Measurements from ENCODE around the gene DYNC1LI1. TPM values are rescaled to one million over a fixed set of nuclear protein-coding genes. Genes with fewer than 3 reads are reported as not detected.
"Not testable (repeated sequence)": the region's sequence is repeated elsewhere in the genome, so short reads cannot be mapped to it uniquely, and the experiment has no call there.

The DYNC1LI1 gene
- total RNA-seq, 1 donor from 2014 or later: 69.2 TPM

- DNase-seq (ENCODE audit: low spot score): no peak
- no peak for TF ChIP-seq CTCF (IDR thresholded peaks at IDR 0.05)
- no peak overlapping the region for H3K27ac Mint-ChIP-seq (ENCODE audit: unreplicated experiment)
- no peaks in the 10 kb centered on the region for H3K27me3 Mint-ChIP-seq (ENCODE audit: low read depth)
- no peaks in the 10 kb centered on the region for H3K9me3 Mint-ChIP-seq (ENCODE audit: low read depth)
- no peak overlapping the region for H3K4me3 Mint-ChIP-seq (ENCODE audit: unreplicated experiment)
- peaks cover 27% of the 10 kb centered on the region for H3K36me3 Mint-ChIP-seq (ENCODE audit: low read depth)
- peaks cover 8% of the 10 kb centered on the region for H3K4me1 Mint-ChIP-seq (ENCODE audit: low read depth)
Measured at GRCh38 chr3:32525720-32526119, 44.9 kb downstream of the DYNC1LI1 start.

- TF ChIP-seq CTCF (IDR thresholded peaks at IDR 0.05): no peak
- DNase-seq (ENCODE audit: low spot score): no peak
- Mint-ChIP-seq H3K36me3 (ENCODE audit: low read depth) (peaks cover 23% of the 10 kb centered on the region), H3K4me1 (ENCODE audit: low read depth) (peaks cover 8% of the 10 kb centered on the region), H3K27me3 (ENCODE audit: low read depth) (no peaks in the 10 kb centered on the region), H3K9me3 (ENCODE audit: low read depth) (no peaks in the 10 kb centered on the region), H3K27ac (ENCODE audit: unreplicated experiment) (peak overlapping the region; percentile 19), H3K4me3 (ENCODE audit: unreplicated experiment) (no peak overlapping the region)
Measured at GRCh38 chr3:32522682-32523081, 48.0 kb downstream of the DYNC1LI1 start.

- DNase-seq (ENCODE audit: low spot score); H3K4me3 Mint-ChIP-seq (ENCODE audit: unreplicated experiment); H3K9me3 Mint-ChIP-seq (ENCODE audit: low read depth); H3K27ac Mint-ChIP-seq (ENCODE audit: unreplicated experiment); H3K27me3 Mint-ChIP-seq (ENCODE audit: low read depth): not testable (repeated sequence)
- Mint-ChIP-seq H3K36me3 (ENCODE audit: low read depth) (peaks cover 13% of the 10 kb centered on the region), H3K4me1 (ENCODE audit: low read depth) (peaks cover 17% of the 10 kb centered on the region)
Measured at GRCh38 chr3:32518921-32519320, 51.7 kb downstream of the DYNC1LI1 start.

GRCh38 chr3:32516751-32517150, 53.9 kb downstream of the DYNC1LI1 start:
- not testable (repeated sequence) for H3K27me3 Mint-ChIP-seq (ENCODE audit: low read depth); H3K36me3 Mint-ChIP-seq (ENCODE audit: low read depth); H3K27ac Mint-ChIP-seq (ENCODE audit: unreplicated experiment); H3K9me3 Mint-ChIP-seq (ENCODE audit: low read depth); DNase-seq (ENCODE audit: low spot score); H3K4me3 Mint-ChIP-seq (ENCODE audit: unreplicated experiment)
- H3K4me1 Mint-ChIP-seq (ENCODE audit: low read depth): peaks cover 11% of the 10 kb centered on the region

DNA sequence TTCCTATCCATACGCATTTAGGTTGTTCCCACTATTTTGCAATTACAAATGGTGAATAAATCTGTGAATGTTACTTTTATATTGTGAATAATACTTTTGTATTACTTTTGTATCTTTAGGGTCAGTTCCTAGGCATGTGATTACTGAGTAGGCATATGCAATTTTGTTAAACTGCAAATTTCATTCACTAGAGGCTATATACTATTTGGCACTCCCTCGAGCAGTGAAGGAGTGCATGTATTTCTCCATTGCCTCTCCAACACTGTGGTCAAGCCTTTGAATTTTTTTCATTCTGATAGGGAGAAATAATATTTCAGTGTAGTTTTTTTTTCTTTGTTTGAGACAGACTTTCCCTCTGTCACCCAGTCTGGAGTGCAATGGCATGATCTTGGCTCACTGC, 59.7 kb downstream of the DYNC1LI1 start:
- Mint-ChIP-seq H3K4me3 (ENCODE audit: unreplicated experiment) (no peak overlapping the region), H3K27ac (ENCODE audit: unreplicated experiment) (no peak overlapping the region), H3K9me3 (ENCODE audit: low read depth) (no peaks in the 10 kb centered on the region), H3K4me1 (ENCODE audit: low read depth) (peaks cover 19% of the 10 kb centered on the region), H3K36me3 (ENCODE audit: low read depth) (peaks cover 2% of the 10 kb centered on the region), H3K27me3 (ENCODE audit: low read depth) (no peaks in the 10 kb centered on the region)
- no peak for DNase-seq (ENCODE audit: low spot score)
- no peak for TF ChIP-seq CTCF (IDR thresholded peaks at IDR 0.05)

GRCh38 chr3:32510075-32510724, 60.5 kb downstream of the DYNC1LI1 start:
- Mint-ChIP-seq H3K4me1 (ENCODE audit: low read depth) (peaks cover 19% of the 10 kb centered on the region), H3K4me3 (ENCODE audit: unreplicated experiment) (no peak overlapping the region), H3K9me3 (ENCODE audit: low read depth) (no peaks in the 10 kb centered on the region), H3K27me3 (ENCODE audit: low read depth) (no peaks in the 10 kb centered on the region), H3K27ac (ENCODE audit: unreplicated experiment) (no peak overlapping the region), H3K36me3 (ENCODE audit: low read depth) (peaks cover 2% of the 10 kb centered on the region)
- TF ChIP-seq CTCF (IDR thresholded peaks at IDR 0.05): peak; percentile 90
- no peak for DNase-seq (ENCODE audit: low spot score)

Data from chondrocyte (in vitro differentiated cells).